ENCODE measurements around the gene SECISBP2.
"Not testable (repeated sequence)": the region's sequence is repeated elsewhere in the genome, so short reads cannot be mapped to it uniquely, and the experiment has no call there.

SECISBP2 gene

DNA sequence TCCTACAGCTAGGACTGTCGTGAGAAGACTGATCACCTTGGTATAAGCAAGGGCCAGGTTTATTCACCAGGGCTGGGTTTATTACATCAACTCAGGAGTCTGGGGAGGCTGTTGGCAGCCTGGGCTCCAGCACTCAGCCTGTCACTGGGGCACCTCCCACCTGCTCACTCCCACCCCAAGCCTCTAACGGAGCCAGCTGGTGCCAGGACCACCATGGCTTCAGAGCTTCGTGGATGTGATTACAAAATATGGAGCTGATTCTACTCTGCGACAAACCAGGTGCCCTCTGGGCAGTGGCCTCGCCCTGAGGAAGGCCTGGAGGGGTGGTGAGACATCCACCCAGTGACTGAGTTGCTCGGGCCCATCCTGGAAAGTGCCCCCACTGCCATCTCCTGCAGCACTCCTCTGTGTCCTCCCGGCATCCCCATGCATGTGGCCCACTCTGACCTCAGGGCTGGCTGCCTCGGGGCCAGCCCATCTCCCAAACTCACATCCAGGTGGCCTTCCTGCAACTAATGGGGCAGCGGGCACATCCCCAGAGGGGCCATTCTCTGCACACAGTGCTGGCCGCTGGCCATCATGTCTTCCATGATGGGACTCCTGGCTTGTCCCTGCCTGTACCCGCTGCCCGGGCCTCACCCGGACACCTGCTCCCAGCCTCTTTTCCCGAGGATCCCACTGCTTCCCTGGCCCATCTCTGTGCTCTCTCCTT, 49.6 kb downstream of the SECISBP2 start:
- no peak for DNase-seq

GRCh38 chr9:89368550-89368949, 50.2 kb downstream of the SECISBP2 start:
- DNase-seq: no peak

GRCh38 chr9:89368978-89369377, 50.7 kb downstream of the SECISBP2 start:
- no peak for DNase-seq

- DNase-seq: no peak
Observed at GRCh38 chr9:89370593-89370992, 52.3 kb downstream of the SECISBP2 start.

GRCh38 chr9:89371791-89372190, 53.5 kb downstream of the SECISBP2 start:
- DNase-seq: not testable (repeated sequence)

GRCh38 chr9:89372230-89372816, 54.0 kb downstream of the SECISBP2 start:
- DNase-seq: no peak

- no peak for DNase-seq
Observed at GRCh38 chr9:89372979-89373378, 54.7 kb downstream of the SECISBP2 start.

DNA sequence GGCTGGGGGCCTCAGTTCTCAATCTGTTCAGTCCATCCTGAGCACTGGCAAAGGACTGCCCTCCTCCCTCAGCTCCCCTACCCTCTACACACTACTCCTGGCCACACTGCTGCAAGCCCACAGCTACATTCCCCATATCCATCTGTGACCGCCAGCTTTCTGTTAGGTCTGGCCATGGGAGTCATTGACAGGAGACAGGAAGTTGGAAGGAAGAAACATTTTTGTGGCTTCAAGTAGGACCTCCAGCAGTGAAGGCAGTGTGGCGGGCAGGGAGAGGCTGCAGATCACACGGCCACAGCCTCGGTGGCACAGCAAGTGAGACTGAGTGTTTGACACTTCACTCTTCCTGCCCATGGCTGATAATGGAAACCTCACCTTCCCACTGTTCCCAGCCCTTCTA, 55.9 kb downstream of the SECISBP2 start:
- no peak for DNase-seq

DNA sequence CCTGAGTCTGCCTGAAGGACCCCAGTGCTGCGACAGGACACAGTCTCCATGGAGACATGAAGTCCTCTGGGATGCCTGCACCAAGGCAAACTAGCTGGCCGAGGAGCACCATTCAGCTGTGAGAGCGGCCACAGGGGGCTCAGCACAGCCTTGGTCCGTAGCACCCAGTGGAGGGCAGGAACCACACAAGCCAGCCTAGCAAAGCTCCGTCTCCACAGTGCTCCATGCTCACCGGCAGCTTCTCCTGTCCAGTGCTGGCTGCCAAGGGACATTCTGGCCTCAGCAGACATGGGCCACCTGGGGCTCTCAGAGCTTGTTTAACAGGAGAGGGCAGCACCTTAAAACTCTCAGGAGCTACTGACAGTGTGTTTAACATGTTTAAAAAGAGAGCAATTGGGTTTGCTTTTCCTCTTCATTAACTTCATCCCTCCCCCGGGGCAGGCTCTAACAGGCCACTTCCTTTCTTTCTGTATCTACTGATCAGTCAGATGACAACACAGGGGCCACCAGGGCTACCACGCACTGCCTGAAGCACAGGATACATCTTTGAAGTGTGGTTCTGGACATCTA, 57.0 kb downstream of the SECISBP2 start:
- peak; percentile 33 for DNase-seq

GRCh38 chr9:89376286-89376685, 58.0 kb downstream of the SECISBP2 start:
- no peak for DNase-seq

- DNase-seq: no peak
Observed at GRCh38 chr9:89376741-89377351, 58.5 kb downstream of the SECISBP2 start.

DNA sequence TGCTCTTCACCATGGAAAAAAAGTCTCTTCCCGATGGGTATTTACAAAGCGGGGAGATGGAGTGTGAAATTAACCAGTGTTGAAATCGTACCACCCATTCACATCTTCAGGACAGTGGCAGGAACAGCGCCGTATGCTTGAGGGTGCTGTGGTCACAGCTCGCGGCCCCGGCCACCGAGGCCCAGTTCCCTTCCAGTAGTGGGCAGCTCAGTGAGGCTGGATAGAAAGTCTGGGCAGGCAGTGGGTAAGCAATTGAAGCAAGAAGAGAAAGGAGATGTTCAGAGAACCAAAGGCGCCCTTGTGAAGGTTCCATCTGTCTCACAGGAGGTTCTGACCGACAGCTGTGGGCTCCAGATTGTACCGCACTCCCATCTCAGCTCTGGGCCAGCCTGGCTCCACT, 59.1 kb downstream of the SECISBP2 start:
- no peak for DNase-seq

DNA sequence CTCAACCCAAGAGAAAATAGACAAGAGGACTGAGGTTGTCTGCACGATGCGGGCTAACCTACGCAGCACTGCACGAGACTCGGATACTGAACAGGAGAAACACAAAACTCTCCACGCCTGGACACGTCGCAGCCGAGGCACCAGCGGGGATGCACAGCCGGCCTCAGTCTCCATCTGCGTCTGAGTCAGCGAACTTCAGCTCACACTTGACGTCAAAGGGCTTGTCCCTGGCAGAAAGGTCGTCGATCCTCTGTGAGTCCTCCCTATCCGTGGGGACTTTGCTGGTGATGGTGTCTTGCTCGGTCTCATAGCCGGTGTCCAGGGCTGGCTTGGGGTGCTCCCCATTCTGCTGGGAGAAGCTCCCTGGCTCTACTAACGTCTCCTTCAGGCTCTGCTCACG, 60.2 kb downstream of the SECISBP2 start:
- no peak for DNase-seq

GRCh38 chr9:89379031-89379430, 60.7 kb downstream of the SECISBP2 start:
- no peak for DNase-seq

- no peak for DNase-seq
Observed at GRCh38 chr9:89379508-89380115, 61.3 kb downstream of the SECISBP2 start.

GRCh38 chr9:89380437-89381307, 62.4 kb downstream of the SECISBP2 start:
- no peak for DNase-seq

DNA sequence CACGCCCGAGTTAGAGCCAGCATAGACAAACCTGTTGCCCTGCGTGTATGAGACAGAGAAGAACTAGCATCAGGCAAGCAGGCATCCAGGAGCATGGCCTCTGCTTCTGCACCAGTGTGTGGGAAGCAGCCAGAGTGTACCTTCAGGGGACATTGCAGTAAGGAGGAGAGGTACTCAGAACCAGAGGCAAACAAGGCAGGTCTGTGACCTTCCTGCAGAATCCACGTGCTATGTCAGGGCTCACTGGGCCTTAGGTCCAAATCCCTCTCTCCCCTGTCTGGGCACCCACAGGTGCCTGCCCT, 63.0 kb downstream of the SECISBP2 start:
- no peak for DNase-seq

GRCh38 chr9:89382026-89382986, 64.0 kb downstream of the SECISBP2 start:
- no peak for DNase-seq

GRCh38 chr9:89383030-89383720, 64.9 kb downstream of the SECISBP2 start:
- no peak for DNase-seq

DNA sequence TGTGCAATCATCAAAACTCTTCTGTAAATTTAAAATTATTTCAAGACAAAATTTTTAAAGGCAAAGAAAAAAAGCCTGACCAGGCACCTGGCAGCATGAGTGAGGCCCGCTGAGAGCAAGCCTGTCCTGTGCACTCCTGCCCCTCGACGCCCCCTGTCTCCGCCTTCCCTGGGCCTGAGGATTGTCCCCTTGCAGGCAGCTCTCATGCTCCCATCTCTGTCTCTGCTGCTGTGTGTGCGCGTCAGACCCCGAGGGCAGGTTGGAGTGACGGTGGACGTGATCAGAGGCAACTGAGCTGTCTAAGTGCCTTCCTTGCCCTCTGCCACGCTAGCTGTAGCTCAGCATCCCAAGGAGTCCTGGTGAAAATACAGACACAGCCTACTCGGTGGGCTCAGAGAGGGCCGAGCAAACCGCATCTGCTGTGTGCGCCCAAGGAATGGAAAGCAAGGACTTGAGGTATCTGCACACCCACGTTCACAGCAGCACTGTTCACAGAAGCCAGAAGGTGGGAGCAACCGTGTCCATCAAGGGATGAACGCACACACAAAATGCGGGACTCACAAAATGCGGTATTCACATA, 65.5 kb downstream of the SECISBP2 start:
- DNase-seq: no peak

- no peak for DNase-seq
Observed at GRCh38 chr9:89384783-89385182, 66.5 kb downstream of the SECISBP2 start.
